A549 (cell line): ENCODE measurements around the gene RNF213. TPM values are rescaled to one million over a fixed set of nuclear protein-coding genes. Genes with fewer than 3 reads are reported as not detected.

Experiments used
- ATAC-seq, 2 experiments: fragments of 200-7000 bp in 1 of 2; fragments of >200 bp in 1 of 2; cut with Nextera tagmentation in 1 of 2; cut with Tn5 transposase in 1 of 2; 3 replicates each; pipeline versions ENCODE4 v1.8.0 to v1.9.1; 2018 to 2020; ENCODE audit warnings: mild to moderate bottlenecking in 1 of 2, moderate library complexity in 1 of 2
- CTCF ChIA-PET: fragments of 300-600 bp; sonication (Branson Sonifier 250); formaldehyde crosslinking; extraction: SDS; loops from one replicate; lab custom pipeline; 2021; ENCODE audit warnings: antibody characterized with exemption, inconsistent platforms; lab: Yijun Ruan, JAX
- POLR2A ChIA-PET: fragments of 350-600 bp; formaldehyde crosslinking; extraction: SDS; loops from one replicate; lab custom pipeline; 2021; ENCODE audit warnings: antibody characterized with exemption, inconsistent platforms; lab: Yijun Ruan, JAX
- DNase-seq, 2 experiments: peaks; one replicate each; pipeline versions ENCODE4 v3.0.0 to v3.0.0-alpha.2; 2011 to 2016; ENCODE audit warnings: low read depth in 1 of 2, low spot score in 1 of 2
- FAIRE-seq: peaks from 2 replicates; lab custom pipeline; 2011; peaks lifted over from hg19 to GRCh38; lab: Jason Lieb, UNC
- H3K27ac ChIP-seq, 2 experiments: fragments of >200 bp; sonication (Bioruptor Twin); formaldehyde crosslinking; 3 replicates each; pipeline ENCODE4 v1.5.1; 2016 to 2017
- H3K4me1 ChIP-seq: fragments of >200 bp; sonication (Bioruptor Twin); formaldehyde crosslinking; 3 replicates; pipeline ENCODE4 v1.6.1; 2016
- H3K4me2 ChIP-seq: fragments of >200 bp; sonication (Bioruptor Twin); formaldehyde crosslinking; 3 replicates; pipeline ENCODE4 v1.6.1; 2016
- H3K4me3 ChIP-seq: fragments of >200 bp; sonication (Bioruptor Twin); formaldehyde crosslinking; 3 replicates; pipeline ENCODE4 v1.5.1; 2016
- H3K9me3 ChIP-seq: fragments of >200 bp; sonication (Bioruptor Twin); formaldehyde crosslinking; 3 replicates; pipeline ENCODE4 v1.6.1; 2016
- CBX8 ChIP-seq: fragments of 200-600 bp; sonication (generic); IDR thresholded peaks from 2 replicates; pipeline ENCODE4 v1.6.1; 2016
- CEBPB ChIP-seq, 2 experiments: fragments of >200 bp in 1 of 2; sonication (Bioruptor Twin) in 1 of 2; formaldehyde crosslinking in 1 of 2; IDR thresholded peaks; 2 replicates each; pipeline ENCODE4 v1.6.1; 2012 to 2016
- CTCF ChIP-seq: fragments of >200 bp; sonication (Bioruptor Twin); formaldehyde crosslinking; IDR thresholded peaks from 3 replicates; pipeline ENCODE4 v1.5.1; 2016
- ELK1 ChIP-seq: fragments of 150-350 bp; IDR thresholded peaks from 2 replicates; pipeline ENCODE4 v1.6.1; 2014; ENCODE audit warnings: low read depth, mild to moderate bottlenecking, low read length
- ESRRA ChIP-seq: fragments of 150-350 bp; IDR thresholded peaks from 2 replicates; pipeline ENCODE4 v1.6.1; 2014; ENCODE audit warnings: mild to moderate bottlenecking, low read length, borderline replicate concordance
- FOXS1 ChIP-seq: fragments of 250-450 bp; sonication (Bioruptor Pico); IDR thresholded peaks from 2 replicates; pipeline ENCODE4 v1.5.0; 2020; ENCODE audit warnings: mild to moderate bottlenecking, moderate library complexity
- GATA3 ChIP-seq: IDR thresholded peaks from 2 replicates; pipeline ENCODE4 v1.6.1; 2012; ENCODE audit warnings: borderline replicate concordance
- HEYL ChIP-seq: fragments of 250-450 bp; sonication (Bioruptor Pico); IDR thresholded peaks from 2 replicates; pipeline ENCODE4 v1.8.0; 2021; ENCODE audit warnings: mild to moderate bottlenecking, moderate library complexity
- HOXB13 ChIP-seq: fragments of 250-450 bp; sonication (Bioruptor Pico); IDR thresholded peaks from 2 replicates; pipeline ENCODE4 v1.5.0; 2020; ENCODE audit warnings: low read depth, mild to moderate bottlenecking, moderate library complexity
- HOXB5 ChIP-seq: fragments of 250-450 bp; sonication (Bioruptor Pico); IDR thresholded peaks from 2 replicates; pipeline ENCODE4 v1.5.0; 2020; ENCODE audit warnings: mild to moderate bottlenecking, moderate library complexity
- JUN ChIP-seq, 2 experiments: fragments of >200 bp; sonication (Bioruptor Twin); formaldehyde crosslinking; IDR thresholded peaks; 2 replicates in 1 of 2; 3 replicates in 1 of 2; pipeline ENCODE4 v1.6.1; 2016 to 2017
- MAZ ChIP-seq: fragments of 150-350 bp; IDR thresholded peaks from 2 replicates; pipeline ENCODE4 v1.6.1; 2014; ENCODE audit warnings: antibody characterized with exemption, low read depth, low read length, borderline replicate concordance
- NPAS2 ChIP-seq: fragments of 250-450 bp; sonication (Bioruptor Pico); IDR thresholded peaks from 2 replicates; pipeline ENCODE4 v1.8.0; 2022; ENCODE audit warnings: mild to moderate bottlenecking, moderate library complexity, borderline replicate concordance
- PBX3 ChIP-seq: IDR thresholded peaks from 2 replicates; pipeline ENCODE4 v1.6.1; 2012
- PHF8 ChIP-seq: fragments of 200-600 bp; sonication (generic); IDR thresholded peaks from 2 replicates; pipeline ENCODE4 v1.6.1; 2016; ENCODE audit warnings: low read depth, mild to moderate bottlenecking, antibody characterized with exemption, moderate library complexity, borderline replicate concordance
- POLR2A ChIP-seq: IDR thresholded peaks from 2 replicates; pipeline ENCODE4 v1.6.1; 2012; ENCODE audit warnings: mild to moderate bottlenecking, low read length
- RAD21 ChIP-seq, 2 experiments: fragments of >200 bp in 1 of 2; sonication (Bioruptor Twin) in 1 of 2; formaldehyde crosslinking in 1 of 2; IDR thresholded peaks in 1 of 2; conservative IDR thresholded peaks in 1 of 2; 2 replicates in 1 of 2; 3 replicates in 1 of 2; pipeline ENCODE4 v1.6.1; 2012 to 2018; ENCODE audit warnings: inconsistent platforms in 1 of 2
- RARB ChIP-seq: fragments of 250-450 bp; sonication (Bioruptor Pico); IDR thresholded peaks from 2 replicates; pipeline ENCODE4 v1.8.0; 2021; ENCODE audit warnings: mild to moderate bottlenecking, moderate library complexity
- TP53 ChIP-seq: fragments of 250-450 bp; sonication (Bioruptor Pico); IDR thresholded peaks from 2 replicates; pipeline ENCODE4 v1.5.0; 2021; ENCODE audit warnings: mild to moderate bottlenecking, moderate library complexity
- ZNF302 ChIP-seq: fragments of 250-450 bp; sonication (Bioruptor Pico); IDR thresholded peaks from 2 replicates; pipeline ENCODE4 v1.9.0; 2021; ENCODE audit warnings: inconsistent platforms, mild to moderate bottlenecking, moderate library complexity
- ZSCAN20 ChIP-seq: fragments of 250-450 bp; sonication (Bioruptor Pico); IDR thresholded peaks from 2 replicates; pipeline ENCODE4 v1.8.0; 2022; ENCODE audit warnings: mild to moderate bottlenecking, moderate library complexity
- WGBS: methylation state at CpG from one replicate; pipeline ENCODE4 v1.1.6; 2017; ENCODE audit errors: missing lambda C conversion rate; 5-methylcytosine and 5-hydroxymethylcytosine counted together
- polyA minus RNA-seq: library from RNA; depleted of rRNA, polyadenylated mRNA; stranded (reverse); fragments of >200 nt; gene quantifications from 2 replicates; pipeline ENCODE4 v1.2.3, GENCODE V29; 2011; rRNA and poly(A)+ RNA removed
- polyA plus RNA-seq, 4 experiments: library from polyadenylated mRNA; depleted of rRNA in 3 of 4; stranded (reverse); fragments of >200 nt; fragmentation: RNase III in 1 of 4; extraction: RNeasy Plus Mini Kit Qiagen cat#74134 plus additional on column Dnase treatment in 1 of 4; gene quantifications; 2 replicates in 3 of 4; 3 replicates in 1 of 4; pipeline ENCODE4 v1.2.3, GENCODE V29; 2011 to 2017
- TF ChIP-seq, protein P1 (sequence below): fragments of >200 bp; sonication (Bioruptor Twin); formaldehyde crosslinking; IDR thresholded peaks from 3 replicates; pipeline ENCODE4 v1.6.1; 2016
- TF ChIP-seq, protein P2 (sequence below): fragments of 450-650 bp; IDR thresholded peaks from 2 replicates; pipeline ENCODE4 v1.6.1; 2014; ENCODE audit warnings: antibody characterized with exemption
- TF ChIP-seq, protein P3 (sequence below): IDR thresholded peaks from 2 replicates; pipeline ENCODE4 v1.6.1; 2012; ENCODE audit warnings: low read depth, borderline replicate concordance
- TF ChIP-seq, protein P4 (sequence below): fragments of >200 bp; sonication (Bioruptor Twin); formaldehyde crosslinking; IDR thresholded peaks from 2 replicates; pipeline ENCODE4 v1.6.1; 2016

Gene RNF213
- 127 and 182 TPM in 2 replicates for polyA plus RNA-seq (2011; rRNA removed)
- polyA plus RNA-seq (2012; cell fraction: cytosol; rRNA removed) = 64.8 and 76.2 TPM in 2 replicates
- polyA plus RNA-seq (2012; cell fraction: nucleus; rRNA removed) = 268 and 329 TPM in 2 replicates
- polyA plus RNA-seq (2017; fragmentation: RNase III; extraction: RNeasy Plus Mini Kit Qiagen cat#74134 plus additional on column Dnase treatment) = 55.6 to 61.6 TPM (median 59.1 TPM) in 3 replicates
- 331 and 462 TPM in 2 replicates for polyA minus RNA-seq

GRCh38 chr17:80260791-80261158 is at the start of gene RNF213:
Gene RNF213, plus strand, starts transcription at chr17:80260852. Its CDS starts 2,830 bp downstream, at chr17:80263682.
- no peaks in the 10 kb centered on the region for H3K9me3 ChIP-seq
- peak; percentile 71; the same call in 1 of the 2 replicates for TF ChIP-seq HOXB5 (CRISPR knock-in tag)
- TF ChIP-seq ZNF302 = no peak
- TF ChIP-seq FOXS1 = no peak
- TF ChIP-seq ESRRA = no peak
- no peak for TF ChIP-seq ELK1
- no peak; a peak in 1 of 5 replicates for TF ChIP-seq JUN (IDR thresholded peaks at IDR 0.05)
- TF ChIP-seq, protein P1, sequence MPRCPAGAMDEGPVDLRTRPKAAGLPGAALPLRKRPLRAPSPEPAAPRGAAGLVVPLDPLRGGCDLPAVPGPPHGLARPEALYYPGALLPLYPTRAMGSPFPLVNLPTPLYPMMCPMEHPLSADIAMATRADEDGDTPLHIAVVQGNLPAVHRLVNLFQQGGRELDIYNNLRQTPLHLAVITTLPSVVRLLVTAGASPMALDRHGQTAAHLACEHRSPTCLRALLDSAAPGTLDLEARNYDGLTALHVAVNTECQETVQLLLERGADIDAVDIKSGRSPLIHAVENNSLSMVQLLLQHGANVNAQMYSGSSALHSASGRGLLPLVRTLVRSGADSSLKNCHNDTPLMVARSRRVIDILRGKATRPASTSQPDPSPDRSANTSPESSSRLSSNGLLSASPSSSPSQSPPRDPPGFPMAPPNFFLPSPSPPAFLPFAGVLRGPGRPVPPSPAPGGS = no peak; the same call in 1 of the 3 replicates
- TF ChIP-seq PHF8 = peak; percentile 65
- no peak for TF ChIP-seq CEBPB (IDR thresholded peaks at IDR 0.05)
- no peak for TF ChIP-seq CTCF
- TF ChIP-seq, protein P2, sequence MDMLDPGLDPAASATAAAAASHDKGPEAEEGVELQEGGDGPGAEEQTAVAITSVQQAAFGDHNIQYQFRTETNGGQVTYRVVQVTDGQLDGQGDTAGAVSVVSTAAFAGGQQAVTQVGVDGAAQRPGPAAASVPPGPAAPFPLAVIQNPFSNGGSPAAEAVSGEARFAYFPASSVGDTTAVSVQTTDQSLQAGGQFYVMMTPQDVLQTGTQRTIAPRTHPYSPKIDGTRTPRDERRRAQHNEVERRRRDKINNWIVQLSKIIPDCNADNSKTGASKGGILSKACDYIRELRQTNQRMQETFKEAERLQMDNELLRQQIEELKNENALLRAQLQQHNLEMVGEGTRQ = no peak
- TF ChIP-seq, protein P3, sequence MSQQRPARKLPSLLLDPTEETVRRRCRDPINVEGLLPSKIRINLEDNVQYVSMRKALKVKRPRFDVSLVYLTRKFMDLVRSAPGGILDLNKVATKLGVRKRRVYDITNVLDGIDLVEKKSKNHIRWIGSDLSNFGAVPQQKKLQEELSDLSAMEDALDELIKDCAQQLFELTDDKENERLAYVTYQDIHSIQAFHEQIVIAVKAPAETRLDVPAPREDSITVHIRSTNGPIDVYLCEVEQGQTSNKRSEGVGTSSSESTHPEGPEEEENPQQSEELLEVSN = no peak
- no peak for TF ChIP-seq RAD21 (conservative IDR thresholded peaks at IDR 0.05 in 1 of 2, IDR thresholded peaks at IDR 0.05 in 1 of 2)
- no peak for TF ChIP-seq PBX3
- TF ChIP-seq, protein P4, sequence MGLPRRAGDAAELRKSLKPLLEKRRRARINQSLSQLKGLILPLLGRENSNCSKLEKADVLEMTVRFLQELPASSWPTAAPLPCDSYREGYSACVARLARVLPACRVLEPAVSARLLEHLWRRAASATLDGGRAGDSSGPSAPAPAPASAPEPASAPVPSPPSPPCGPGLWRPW = no peak
- TF ChIP-seq RARB = no peak
- TF ChIP-seq HOXB13 = no peak
- no peak for TF ChIP-seq NPAS2 (CRISPR knock-in tag)
- TF ChIP-seq GATA3 = no peak
- no peak for TF ChIP-seq HEYL (CRISPR knock-in tag)
- peak; percentile 66 for TF ChIP-seq POLR2A
- no peak for TF ChIP-seq MAZ
- no peak for TF ChIP-seq ZSCAN20 (CRISPR knock-in tag)
- no peak for TF ChIP-seq TP53 (CRISPR knock-in tag)
- TF ChIP-seq CBX8 = no peak
- ATAC-seq (peak; percentile 39 to 46), DNase-seq (peak in 1 of 2 experiments; percentile 83), FAIRE-seq (no peak)
- peak within 1 kb of the TSS; percentile 100 for H3K27ac ChIP-seq
- H3K4me2 ChIP-seq = peak within 1 kb of the TSS; percentile 85
- ChIA-PET POLR2A (interaction anchor here (0.6 to 3.1 kb wide), 10 partner anchors 9 to 464 kb away, joined by 3 to 9 read pairs (median 5); partner anchors contain the start of genes CBX8 and GAA), CTCF (interaction anchor here (0.5 kb wide), 1 partner anchor 139 kb away, joined by 3 read pairs; no protein-coding TSS in a partner anchor)
- 0% methylated on average over 1 of the region's 54 CpGs for WGBS
- peak within 1 kb of the TSS; percentile 94 for H3K4me3 ChIP-seq
- H3K4me1 ChIP-seq = peaks cover 67% of the 10 kb centered on the region
